CD4-positive, alpha-beta T cell treated with Interleukin-10 for 1 hour (primary cell): ENCODE data around the gene C14orf119.

ENCODE experiments used
- DNase-seq: peaks from one replicate; pipeline ENCODE4 v3.0.0-alpha.2; 2020

C14orf119 gene

DNA sequence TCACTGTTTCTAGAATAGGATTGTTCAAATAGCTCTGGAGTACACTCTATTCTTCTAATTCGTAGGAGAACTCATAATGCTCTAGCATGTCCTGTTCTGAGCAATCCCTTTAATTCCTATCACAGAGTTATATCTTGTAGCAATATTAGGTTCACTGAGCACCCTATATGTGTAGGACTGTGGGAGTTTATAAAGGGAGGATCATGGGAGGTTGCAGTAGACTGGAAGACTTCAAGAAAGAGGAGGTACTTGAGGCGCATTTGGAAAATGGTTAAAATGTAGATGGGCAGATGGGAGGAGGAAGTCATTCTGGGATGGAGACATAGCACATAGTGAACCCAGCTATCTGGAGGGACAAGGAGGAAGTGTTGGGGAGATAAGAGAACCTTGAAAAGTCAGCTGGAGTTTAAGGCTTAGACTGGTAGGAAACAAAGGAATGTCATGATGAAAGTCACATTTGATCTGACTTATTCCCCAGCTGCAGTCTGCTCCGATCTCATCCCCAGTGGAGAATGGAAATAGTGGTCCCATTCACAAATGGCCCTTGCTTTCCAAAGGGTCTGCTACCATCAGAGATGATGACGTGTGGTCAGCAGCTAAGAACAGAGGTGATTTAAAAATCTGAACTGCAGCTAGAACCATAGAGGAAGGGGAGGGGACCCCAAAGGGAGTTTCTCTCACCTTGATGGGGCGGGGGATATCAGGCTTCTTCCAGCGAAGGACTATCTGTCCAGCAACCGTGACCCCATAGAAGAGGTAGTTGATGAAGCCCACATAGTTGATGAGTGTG, 33.9 kb downstream of the C14orf119 start:
- no peak for DNase-seq

DNA sequence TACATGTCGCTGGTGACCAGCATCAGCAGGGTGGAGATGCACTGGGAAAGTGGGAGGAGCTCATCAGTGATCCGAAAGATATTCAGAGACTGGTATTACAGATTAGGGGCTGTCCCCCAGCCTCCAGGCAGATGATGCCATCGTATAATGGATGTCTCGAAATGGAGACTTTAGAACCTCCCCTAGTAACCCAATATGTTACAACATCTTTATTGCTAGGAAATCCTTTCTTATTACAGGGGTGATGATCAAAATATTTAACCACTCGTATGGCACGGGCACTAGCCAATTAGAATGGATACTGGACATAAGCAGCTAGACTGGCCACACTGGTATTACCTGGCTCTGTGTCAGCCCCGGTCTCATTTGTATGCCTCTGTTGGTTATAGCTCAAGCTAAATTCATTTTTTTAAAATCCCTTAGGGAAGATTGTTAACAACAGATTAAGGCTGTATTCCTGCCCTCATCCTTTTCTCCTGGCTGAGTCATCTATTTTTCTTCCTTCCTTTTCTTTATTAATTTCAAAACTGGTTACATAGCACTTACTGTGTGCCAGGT, 34.5 kb downstream of the C14orf119 start:
- no peak for DNase-seq

DNA sequence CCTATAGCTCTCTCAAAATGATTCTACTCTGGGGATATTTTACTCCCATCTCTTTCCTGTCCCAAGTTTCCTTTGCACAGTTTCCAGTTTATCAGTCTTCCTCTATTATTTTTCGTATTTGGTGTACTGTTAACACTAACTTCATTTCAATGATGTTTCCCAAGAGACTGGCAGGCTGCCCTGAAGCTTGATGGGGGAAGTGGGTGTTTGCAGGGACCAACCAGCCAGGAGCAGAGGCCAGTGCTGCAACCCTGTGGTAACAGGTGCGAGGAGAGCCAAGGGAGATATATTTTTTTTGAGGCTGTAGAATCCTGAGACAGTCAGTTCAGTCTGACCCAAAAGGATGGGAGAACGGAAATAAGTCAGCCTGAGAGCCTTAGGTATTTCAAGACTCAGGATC, 35.6 kb downstream of the C14orf119 start:
- no peak for DNase-seq

DNA sequence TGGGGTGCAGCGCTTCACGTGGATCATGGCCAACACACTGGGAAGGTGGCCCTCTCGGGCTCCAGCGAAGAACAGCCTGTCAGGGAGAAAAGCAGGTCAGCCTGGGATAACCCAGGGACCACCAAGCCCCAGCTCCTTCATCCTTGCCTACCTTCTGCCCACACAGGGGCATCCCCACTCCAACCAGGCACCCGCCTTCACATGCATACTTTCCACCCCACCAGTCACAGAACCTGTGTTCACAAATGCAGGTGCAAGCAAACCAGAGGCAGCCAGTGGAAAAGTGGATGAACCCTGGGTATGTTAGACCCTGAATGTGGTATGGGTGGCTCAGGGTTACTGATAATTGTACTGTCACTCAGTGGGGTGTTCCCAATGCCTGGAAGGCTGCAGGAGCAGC, 36.2 kb downstream of the C14orf119 start:
- DNase-seq = no peak

DNA sequence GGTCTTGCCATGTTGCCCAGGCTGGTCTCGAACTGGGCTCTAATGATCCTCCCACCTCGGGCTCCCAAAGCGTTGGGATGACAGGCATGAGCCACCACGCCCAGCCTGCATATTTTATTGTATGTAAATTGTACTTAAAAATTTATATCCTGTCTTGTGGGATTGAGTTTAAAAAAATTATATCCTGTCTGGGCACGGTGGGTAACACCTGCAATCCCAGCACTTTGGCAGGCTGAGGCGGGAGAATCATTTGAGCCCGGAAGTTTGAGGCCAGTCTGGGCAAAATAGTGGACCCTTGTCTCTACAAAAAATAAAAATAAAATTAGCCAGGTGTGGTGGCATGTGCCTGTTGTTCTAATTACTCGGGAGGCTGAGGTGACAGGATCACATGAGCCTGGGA, 37.7 kb downstream of the C14orf119 start:
- DNase-seq = no peak

DNA sequence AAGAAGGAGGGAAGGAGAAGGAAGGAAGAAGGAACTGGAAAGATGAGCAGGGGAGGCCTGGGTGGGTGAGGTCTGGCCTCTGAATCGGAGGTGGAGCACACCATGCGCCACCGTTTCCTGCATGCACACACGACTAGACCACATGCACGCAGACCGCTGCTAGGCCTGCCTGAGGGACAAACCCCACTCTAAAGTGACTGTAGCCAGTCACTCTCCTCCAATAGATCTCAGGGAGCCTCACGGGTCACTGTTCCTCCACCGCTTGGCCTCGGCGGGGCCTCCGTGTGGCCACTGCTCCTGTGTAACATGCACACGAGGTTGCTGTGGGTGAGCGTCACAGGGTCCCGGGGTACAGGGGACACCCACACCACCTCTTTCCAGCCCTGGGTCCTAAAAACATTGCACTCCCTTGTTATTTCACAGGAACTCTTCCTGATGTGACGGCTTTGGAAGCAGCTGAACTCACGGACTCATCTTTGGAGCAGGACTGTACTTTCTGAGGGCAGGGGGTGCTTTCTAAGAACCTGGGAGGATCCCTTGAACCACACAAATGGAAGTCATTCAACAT, 41.3 kb downstream of the C14orf119 start:
- no peak for DNase-seq

DNA sequence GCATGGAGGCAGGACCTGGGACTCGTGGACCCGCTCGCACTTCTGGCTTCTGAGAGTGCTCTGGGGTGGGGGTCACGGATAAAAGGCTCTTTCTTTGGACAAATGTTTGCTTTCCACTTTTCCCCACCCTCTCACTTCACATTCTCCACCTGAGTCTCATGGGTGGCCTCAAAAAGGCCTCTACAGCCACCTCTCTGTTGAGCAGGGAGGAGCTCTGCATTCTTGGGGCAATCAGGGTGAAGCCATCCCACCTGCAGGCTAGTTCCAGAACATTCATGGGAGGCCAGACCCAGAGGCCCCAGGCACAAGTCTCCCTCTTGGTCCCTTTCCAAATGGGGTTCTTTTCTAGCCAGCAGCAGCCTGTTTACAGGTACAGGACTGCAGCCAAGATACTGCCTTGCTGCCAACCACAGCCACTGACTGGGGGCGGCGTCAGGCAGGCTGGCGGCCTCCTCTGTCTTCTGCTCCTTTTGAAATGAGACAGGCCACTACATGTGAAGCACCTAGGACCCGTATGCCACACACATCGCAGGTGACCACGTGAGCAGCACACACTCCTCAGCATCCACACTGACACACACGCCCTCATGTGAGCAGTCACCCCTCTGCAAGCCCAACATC, 42.0 kb downstream of the C14orf119 start:
- DNase-seq = no peak

DNA sequence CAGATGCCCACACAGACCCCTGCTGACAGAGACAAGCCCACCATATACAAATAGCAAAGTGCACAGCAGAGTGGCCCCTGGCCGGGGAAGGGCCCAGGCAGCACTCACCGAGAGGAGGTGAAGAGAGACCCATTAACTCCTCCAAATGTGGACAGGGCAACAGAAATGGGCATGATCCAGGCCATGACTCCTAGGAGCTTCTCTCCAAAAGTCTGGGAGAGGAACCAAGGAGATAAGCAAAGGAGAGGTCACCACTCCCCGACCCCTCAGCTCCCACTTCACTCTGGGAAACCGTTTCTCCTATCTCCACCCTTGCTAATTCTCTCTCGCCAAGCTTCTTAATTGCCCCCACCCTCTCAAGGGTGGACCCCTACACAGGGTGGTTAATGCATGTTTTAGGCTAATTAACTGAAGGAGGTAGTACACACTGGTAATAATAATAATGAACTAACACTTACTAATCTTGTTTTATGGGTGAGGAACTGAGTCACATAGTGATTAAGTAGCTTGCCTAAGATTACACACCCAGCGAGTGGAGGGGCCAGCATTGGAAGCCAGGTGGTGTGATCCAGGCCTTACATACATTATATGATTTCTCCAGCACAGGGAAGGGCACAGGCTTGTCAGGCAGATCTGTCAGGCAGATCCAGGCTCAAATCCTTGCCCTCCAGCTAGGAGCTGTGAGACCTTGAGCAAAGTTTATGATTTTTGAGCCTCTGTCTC, 42.7 kb downstream of the C14orf119 start:
- DNase-seq = no peak

DNA sequence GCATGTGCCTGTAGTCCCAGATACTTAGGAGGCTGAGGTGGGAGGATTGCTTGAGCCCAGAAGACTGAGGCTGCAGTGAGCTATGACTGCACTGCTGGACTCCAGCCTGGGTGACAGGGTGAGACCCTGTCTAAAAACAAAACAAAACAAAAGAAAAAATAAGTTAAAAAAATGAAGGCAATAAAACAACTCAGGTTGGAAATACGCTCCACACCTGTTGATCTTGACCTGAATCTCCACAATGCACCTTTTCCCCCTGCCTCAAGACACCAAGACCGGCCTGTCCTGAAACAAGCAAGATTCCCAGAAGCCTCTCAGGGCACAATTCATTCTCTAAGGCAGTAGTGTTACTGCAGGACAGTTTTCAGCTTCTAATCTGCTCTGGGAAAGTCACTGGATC, 44.6 kb downstream of the C14orf119 start:
- DNase-seq = no peak

DNA sequence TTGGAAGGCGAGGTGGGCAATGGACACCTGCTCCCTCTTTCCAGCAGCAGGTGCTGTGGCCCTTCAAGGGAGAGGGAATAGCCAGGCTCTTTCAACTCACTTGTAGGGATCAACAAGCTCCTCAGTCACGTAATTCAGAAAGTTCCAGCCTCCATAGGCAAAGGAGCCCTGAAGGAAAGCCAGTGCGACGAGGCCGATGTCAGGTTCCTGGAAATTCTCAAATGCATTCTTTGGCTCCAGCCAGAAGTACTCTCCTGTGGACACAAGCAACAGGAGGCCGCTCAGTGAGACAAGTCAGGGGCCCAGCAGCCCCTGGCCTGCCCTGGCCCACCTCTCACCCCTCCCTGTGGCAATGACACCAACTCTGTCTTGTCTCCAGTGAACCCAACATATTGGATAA, 45.1 kb downstream of the C14orf119 start:
- no peak for DNase-seq

DNA sequence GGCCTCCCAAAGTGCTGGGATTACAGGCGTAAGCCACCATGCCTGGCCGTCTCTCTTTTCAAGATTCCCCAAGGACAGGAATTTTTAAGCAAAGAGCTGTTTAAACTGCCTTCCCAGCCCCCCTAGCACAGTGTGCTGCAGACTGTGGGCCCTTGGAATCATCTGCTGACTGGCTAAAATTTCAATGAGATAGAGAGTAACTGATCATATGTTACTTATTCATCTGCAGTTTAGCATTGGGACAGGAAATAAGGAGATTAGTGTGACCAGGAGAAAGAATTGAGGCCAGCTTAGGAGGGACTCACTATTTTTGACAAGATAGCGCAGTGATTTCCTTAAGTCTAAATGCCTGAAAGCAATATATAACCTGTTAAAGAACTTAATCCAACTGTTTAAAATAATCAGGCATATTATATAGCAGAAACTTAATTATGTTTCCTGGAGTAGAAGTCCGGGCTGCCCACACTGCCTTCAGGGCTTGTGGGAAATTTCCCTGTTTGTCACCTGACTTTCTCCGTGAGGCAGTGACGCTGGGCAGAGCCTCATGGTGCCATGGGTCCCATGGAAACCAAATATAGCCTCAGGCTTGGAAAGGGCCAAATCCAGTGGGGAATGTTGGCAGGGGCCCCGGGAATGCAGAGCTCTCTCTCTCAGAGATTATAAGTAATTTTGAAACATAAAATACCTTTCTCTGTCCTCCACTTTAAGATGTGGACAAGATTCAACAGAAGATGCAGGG, 46.6 kb downstream of the C14orf119 start:
- no peak for DNase-seq

DNA sequence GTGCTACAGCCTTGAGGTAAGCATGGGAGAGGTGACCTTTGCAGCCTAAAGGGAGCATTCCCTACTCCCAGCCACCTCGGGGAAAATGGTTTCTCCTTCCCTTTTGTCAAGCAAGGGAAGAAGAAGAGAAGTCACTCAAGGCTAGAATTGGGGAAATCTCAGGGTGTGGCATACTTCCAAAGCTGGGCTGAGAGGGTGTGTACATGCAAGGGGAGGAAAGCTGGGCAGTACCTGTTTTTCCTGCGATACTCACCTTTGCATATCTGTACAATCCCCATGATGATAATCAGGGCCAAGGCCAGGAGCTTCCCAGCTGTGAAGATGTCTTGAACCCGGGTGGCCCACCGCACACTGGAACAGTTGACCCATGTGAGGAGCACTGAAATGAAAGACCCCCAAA, 47.5 kb downstream of the C14orf119 start:
- DNase-seq = no peak

DNA sequence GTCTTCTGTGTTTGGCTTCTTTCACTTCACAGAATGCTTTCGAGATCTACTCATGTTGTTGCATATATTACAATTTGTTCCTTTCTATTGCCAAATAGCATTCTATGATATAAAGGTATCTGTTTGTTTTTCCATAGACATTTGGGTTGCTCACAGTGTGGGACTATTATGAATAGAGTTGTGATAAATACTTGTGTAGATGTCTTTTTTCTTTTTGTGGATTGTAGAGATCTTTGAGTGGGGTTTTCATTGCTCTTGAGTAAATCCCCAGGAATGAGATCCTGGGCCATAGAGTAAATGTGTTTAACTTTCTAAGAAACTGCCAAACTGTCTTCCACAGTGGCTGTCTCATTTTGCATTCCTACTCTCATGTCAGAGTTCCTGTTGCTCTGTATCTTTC, 48.6 kb downstream of the C14orf119 start:
- DNase-seq = no peak

DNA sequence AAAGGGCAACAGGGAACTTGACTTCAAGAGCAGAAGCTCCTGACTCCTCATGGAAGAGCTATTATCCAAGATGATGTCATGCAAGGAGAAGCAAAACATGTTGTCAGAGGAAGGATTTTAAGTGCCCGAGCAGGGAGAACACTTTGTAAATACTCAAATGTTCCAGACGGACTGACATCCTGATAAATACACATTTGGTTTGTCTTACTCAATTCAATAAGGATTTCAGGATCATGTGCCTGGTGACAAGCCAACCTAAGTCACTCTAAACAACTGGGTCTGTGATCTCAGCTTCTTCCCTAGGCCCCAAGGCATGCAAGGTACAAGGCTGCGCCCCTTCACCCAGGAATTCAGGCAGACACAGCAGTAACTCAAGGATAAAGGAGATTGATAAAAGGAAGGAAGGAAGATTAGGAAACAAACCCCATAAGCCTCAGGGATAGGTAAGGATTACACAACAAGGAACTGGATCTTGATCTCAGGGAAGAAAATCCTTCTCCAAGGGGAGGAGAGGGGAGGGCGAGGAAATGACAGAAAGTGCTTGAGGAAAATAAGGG, 50.6 kb downstream of the C14orf119 start:
- no peak for DNase-seq

DNA sequence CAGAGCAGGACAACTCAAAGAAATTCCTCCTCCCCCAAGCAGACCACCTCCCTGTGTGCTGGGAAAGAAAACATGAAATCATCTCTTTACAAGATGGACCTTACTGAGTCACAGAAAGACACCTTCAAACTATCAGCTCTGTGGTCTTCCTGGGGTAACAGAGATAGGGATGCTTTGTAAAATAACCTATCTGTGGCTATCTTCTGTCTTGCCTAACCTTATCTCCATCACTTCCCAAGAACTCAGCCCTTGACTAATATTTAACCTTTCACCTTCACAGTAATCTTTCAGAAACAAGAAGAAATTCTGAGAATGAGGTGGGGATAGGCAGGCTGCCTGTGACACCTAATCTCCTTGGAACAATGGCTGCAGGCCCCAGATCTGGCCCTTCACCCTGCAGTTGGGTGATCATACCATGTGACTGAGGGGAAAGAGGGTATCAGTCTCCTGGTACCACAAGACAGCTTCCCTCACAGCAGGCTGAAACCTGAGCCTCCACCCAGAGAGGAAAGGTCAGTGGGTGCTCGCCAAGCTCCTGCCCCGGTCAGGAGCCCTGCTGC, 51.1 kb downstream of the C14orf119 start:
- no peak for DNase-seq

DNA sequence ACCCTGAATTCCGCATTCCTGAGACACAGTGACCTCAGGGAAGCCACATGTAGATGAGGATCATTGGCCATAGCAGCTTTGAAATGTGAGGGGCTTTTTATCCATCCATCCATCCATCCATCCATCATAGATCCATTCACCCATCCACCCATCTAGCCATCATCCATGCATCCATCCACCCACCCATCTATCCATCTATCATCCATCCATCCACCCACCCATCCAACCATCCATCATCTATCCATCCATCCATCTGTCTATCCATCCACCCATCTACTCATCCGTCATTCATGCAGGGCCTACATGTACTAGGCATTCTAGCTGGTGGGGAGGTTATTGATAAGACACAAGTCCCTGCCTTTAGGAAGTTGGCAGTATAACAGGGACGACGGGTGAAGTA, 51.7 kb downstream of the C14orf119 start:
- DNase-seq = no peak

DNA sequence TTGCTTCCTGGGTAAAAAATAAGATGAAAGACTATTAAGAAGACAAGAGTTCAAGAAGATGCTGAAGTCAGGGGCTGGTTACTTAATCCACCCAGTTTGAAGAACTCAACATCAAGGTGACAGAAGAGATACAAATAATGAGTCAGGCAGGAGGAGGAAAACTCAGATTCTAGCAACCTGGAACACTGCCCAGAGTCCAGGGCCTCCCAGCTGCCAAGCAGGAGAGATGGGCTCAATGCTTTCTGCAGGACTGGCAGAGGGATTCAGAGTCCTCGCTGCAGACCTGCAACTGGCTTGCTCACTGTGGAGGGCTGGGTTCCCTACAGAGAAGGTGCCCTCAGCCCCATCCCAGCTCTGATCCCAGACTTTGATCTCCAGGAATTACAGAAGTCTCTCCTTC, 52.4 kb downstream of the C14orf119 start:
- no peak for DNase-seq

DNA sequence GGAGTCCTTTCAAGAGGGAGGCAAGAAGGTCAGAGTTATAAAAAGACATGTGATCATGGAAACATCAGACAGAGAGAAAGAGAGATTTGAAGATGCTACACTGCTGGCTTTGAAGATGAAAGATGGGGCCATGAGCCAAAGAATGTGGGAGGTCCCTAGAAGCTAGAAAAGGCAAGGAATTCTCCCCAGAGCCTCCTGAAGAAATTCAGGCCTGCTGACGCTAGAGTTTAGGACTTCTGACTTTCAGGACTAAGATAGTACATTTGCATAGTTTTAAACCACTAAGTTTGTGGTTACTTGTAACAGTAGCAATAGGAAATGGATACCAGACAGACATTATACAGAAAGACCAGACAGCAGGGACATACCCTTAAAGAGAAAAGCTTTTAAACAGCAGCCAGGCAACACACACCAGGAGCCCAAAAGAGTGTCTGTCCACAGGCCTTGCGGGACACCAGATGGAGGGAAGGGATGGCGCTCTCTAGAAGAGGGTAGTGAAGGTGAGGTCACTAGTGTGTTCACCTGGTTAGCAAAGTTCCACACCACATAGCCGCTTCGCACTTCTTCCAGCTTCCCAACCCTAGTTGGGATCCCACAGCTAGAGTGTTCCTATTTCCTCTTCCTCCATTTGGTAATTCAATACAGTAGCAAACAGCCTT, 53.4 kb downstream of the C14orf119 start:
- DNase-seq = no peak

DNA sequence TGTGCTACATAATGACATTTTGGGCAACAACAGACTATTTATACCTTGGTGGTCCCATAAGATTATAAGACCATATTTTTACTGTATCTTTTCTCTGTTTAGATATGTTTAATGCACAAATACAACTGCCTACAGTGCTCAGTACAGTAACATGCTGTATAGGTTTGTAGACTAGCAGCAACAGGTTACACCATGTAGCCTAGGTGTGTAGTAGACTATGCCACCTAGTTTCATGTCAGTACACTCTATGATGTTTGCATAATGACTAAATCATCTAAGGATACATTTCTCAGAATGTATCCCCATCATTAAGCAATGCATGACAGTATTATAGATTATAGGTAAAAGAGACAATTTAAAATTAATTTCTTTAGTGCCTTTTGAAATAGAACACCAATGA, 54.4 kb downstream of the C14orf119 start:
- no peak for DNase-seq
